Chondrocyte (in vitro differentiated cells): Measurements from ENCODE around the gene HOXB2. TPM values are rescaled to one million over a fixed set of nuclear protein-coding genes. Genes with fewer than 3 reads are reported as not detected.
"Not testable (repeated sequence)": the region's sequence is repeated elsewhere in the genome, so short reads cannot be mapped to it uniquely, and the experiment has no call there.

ENCODE experiments used
- DNase-seq: peaks from one replicate; pipeline ENCODE4 v3.0.0; 2021; ENCODE audit warnings: mixed read lengths, low spot score
- H3K27ac Mint-ChIP-seq: one replicate; pipeline ENCODE4 v1.8.0; 2021; ENCODE audit warnings: mild to moderate bottlenecking, moderate library complexity, mixed read lengths; ENCODE audit not compliant: unreplicated experiment
- H3K27me3 Mint-ChIP-seq: 2 replicates; pipeline ENCODE4 v1.8.0; 2021; ENCODE audit warnings: low read depth, mixed read lengths
- H3K36me3 Mint-ChIP-seq: 2 replicates; pipeline ENCODE4 v1.8.0; 2021; ENCODE audit warnings: low read depth, mixed read lengths
- H3K4me1 Mint-ChIP-seq: 2 replicates; pipeline ENCODE4 v1.8.0; 2021; ENCODE audit warnings: low read depth, mild to moderate bottlenecking, mixed read lengths
- H3K4me3 Mint-ChIP-seq: one replicate; pipeline ENCODE4 v1.8.0; 2021; ENCODE audit warnings: mild to moderate bottlenecking, moderate library complexity, mixed read lengths; ENCODE audit not compliant: unreplicated experiment
- H3K9me3 Mint-ChIP-seq: 2 replicates; pipeline ENCODE4 v1.8.0; 2021; ENCODE audit warnings: low read depth, mixed read lengths
- CTCF ChIP-seq: fragments of 200-600 bp; sonication (generic); IDR thresholded peaks from 2 replicates; pipeline ENCODE4 v1.5.0; 2021; ENCODE audit warnings: antibody characterized with exemption, mild to moderate bottlenecking, moderate library complexity
- total RNA-seq: library from RNA; stranded (reverse); gene quantifications from 3 replicates; pipeline ENCODE4 v1.2.1, GENCODE V29; 2021

The HOXB2 gene
- total RNA-seq, 1 donor from 2014 or later, result 0.72 TPM

- no peak for DNase-seq
Observed at GRCh38 chr17:48539177-48539576, 5.7 kb downstream of the HOXB2 start.

DNA sequence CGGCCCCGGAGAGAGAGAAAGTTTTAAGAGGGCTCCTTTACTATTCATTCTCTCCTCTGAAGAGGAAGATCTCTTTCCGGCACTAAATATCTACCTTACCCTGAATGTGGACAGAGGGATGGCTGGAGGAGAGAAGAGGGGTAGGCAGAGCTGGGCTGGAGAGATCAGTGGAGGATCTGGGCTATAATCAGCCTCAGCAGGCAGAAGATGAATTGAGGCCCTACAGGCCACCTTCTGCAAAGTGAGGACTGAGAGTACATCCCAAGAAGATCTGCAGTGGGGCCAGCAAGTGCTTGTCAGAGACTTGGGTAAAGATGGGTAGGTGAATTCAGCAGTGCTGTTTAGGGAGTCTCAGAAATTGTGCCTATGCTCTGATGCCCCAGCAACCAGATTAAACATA, 7.6 kb downstream of the HOXB2 start:
- Mint-ChIP-seq H3K9me3 (no peaks in the 10 kb centered on the region), H3K27me3 (peaks cover 55% of the 10 kb centered on the region)
- TF ChIP-seq CTCF, result no peak

More at GRCh38 chr17:48539177-48539576, 5.7 kb downstream of the HOXB2 start:
- H3K36me3 Mint-ChIP-seq, result peaks cover 4% of the 10 kb centered on the region
- peaks cover 8% of the 10 kb centered on the region for H3K4me1 Mint-ChIP-seq
- H3K9me3 Mint-ChIP-seq, result no peaks in the 10 kb centered on the region
- no peak overlapping the region for H3K4me3 Mint-ChIP-seq
- TF ChIP-seq CTCF, result no peak
- no peak overlapping the region for H3K27ac Mint-ChIP-seq
- peaks cover 56% of the 10 kb centered on the region for H3K27me3 Mint-ChIP-seq

GRCh38 chr17:48535793-48536559, 8.9 kb downstream of the HOXB2 start:
- H3K4me1 Mint-ChIP-seq, DNase-seq, H3K36me3 Mint-ChIP-seq, H3K27ac Mint-ChIP-seq, H3K4me3 Mint-ChIP-seq, H3K9me3 Mint-ChIP-seq: not testable (repeated sequence)
- peaks cover 57% of the 10 kb centered on the region for H3K27me3 Mint-ChIP-seq

More for the DNA sequence above, 7.6 kb downstream of the HOXB2 start:
- Mint-ChIP-seq H3K4me3 (no peak overlapping the region), H3K36me3 (no peaks in the 10 kb centered on the region), H3K4me1 (peaks cover 3% of the 10 kb centered on the region), H3K27ac (no peak overlapping the region)
- DNase-seq, result no peak

DNA sequence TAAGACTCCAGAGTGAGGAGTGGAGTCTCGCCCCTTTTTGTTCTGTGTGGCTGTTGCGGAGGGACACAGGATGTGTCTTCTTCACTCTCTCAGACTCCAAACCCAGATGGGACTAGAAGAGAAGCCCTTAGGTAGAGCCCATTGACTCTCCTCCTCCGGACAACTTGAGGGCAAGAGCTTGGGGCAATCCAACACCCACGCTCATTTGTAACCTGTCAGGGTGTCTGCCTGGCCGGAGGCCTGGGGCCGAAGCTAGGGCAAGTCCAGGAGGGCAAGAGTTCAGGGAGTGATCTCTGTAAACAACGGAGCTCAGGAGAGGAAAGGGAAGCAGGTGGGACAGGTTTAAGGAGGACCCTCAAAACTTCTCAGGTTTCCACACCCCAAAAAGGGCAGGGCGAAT, 12.6 kb downstream of the HOXB2 start:
- H3K4me1 Mint-ChIP-seq, result no peaks in the 10 kb centered on the region
- H3K9me3 Mint-ChIP-seq, result no peaks in the 10 kb centered on the region

GRCh38 chr17:48530887-48531272, 14.0 kb downstream of the HOXB2 start, which contains the start of gene HOXB1:
HOXB1 (minus strand) TSS chr17:48531011; CDS start chr17:48530904, 107 bp downstream.
- H3K27ac Mint-ChIP-seq, result no peak within 1 kb of the TSS
- no peak for DNase-seq
- no peaks in the 10 kb centered on the region for H3K9me3 Mint-ChIP-seq
- H3K36me3 Mint-ChIP-seq, result no peaks in the 10 kb centered on the region
- H3K27me3 Mint-ChIP-seq, result peaks cover 65% of the 10 kb centered on the region
- no peaks in the 10 kb centered on the region for H3K4me1 Mint-ChIP-seq
- H3K4me3 Mint-ChIP-seq, result no peak within 1 kb of the TSS
- no peak for TF ChIP-seq CTCF

More for the DNA sequence above, 12.6 kb downstream of the HOXB2 start:
- H3K27ac Mint-ChIP-seq, result no peak overlapping the region
- peaks cover 63% of the 10 kb centered on the region for H3K27me3 Mint-ChIP-seq
- no peaks in the 10 kb centered on the region for H3K36me3 Mint-ChIP-seq
- H3K4me3 Mint-ChIP-seq, result no peak overlapping the region
- no peak for TF ChIP-seq CTCF
- DNase-seq, result no peak
